OCI-LY1 (cell line): Measurements from ENCODE around the gene NUDT2.

ENCODE experiments used
- H2AFZ ChIP-seq: fragments of 200-600 bp; sonication (generic), shearing (Covaris generic); 2 replicates; pipeline ENCODE4 v1.6.0; 2014; ENCODE audit warnings: antibody characterized with exemption, mild to moderate bottlenecking, low read length
- H3F3A ChIP-seq: fragments of 200-600 bp; sonication (generic), shearing (Covaris generic); 2 replicates; pipeline ENCODE4 v1.6.0; 2014; ENCODE audit warnings: mild to moderate bottlenecking, antibody characterized with exemption, low read length, moderate library complexity; ENCODE audit not compliant: insufficient read depth
- H3K27ac ChIP-seq: fragments of 200-600 bp; sonication (generic); 2 replicates; pipeline ENCODE4 v1.5.1; 2014; ENCODE audit warnings: low read length, mixed run types, mild to moderate bottlenecking, low read depth; ENCODE audit not compliant: poor library complexity, severe bottlenecking
- H3K27me3 ChIP-seq: fragments of 200-600 bp; sonication (generic); 2 replicates; pipeline ENCODE4 v1.6.0; 2014; ENCODE audit warnings: antibody characterized with exemption, mild to moderate bottlenecking, low read length, moderate library complexity; ENCODE audit not compliant: insufficient read depth
- H3K36me3 ChIP-seq: fragments of 200-600 bp; sonication (generic); 2 replicates; pipeline ENCODE4 v1.6.1; 2014; ENCODE audit warnings: mild to moderate bottlenecking, antibody characterized with exemption, low read length, moderate library complexity, mixed read lengths; ENCODE audit not compliant: insufficient read depth
- H3K4me1 ChIP-seq: fragments of 200-600 bp; sonication (generic); 2 replicates; pipeline ENCODE4 v1.5.1; 2014; ENCODE audit warnings: mild to moderate bottlenecking, low read length, moderate library complexity; ENCODE audit not compliant: insufficient read depth, severe bottlenecking
- H3K4me2 ChIP-seq: fragments of 200-600 bp; sonication (generic), shearing (Covaris generic); 2 replicates; pipeline ENCODE4 v1.6.1; 2014; ENCODE audit warnings: low read length
- H3K4me3 ChIP-seq: fragments of 200-600 bp; sonication (generic); 2 replicates; pipeline ENCODE4 v1.5.1; 2014; ENCODE audit warnings: low read length, low read depth, mild to moderate bottlenecking, mixed read lengths; ENCODE audit not compliant: poor library complexity, severe bottlenecking
- H3K79me2 ChIP-seq: fragments of 200-600 bp; shearing (Covaris generic); 2 replicates; pipeline ENCODE4 v1.6.1; 2016; ENCODE audit warnings: mixed run types, low read length, mixed read lengths; ENCODE audit not compliant: insufficient read depth
- H3K9ac ChIP-seq: fragments of 200-600 bp; sonication (generic), shearing (Covaris generic); 2 replicates; pipeline ENCODE4 v1.6.1; 2014; ENCODE audit warnings: mild to moderate bottlenecking, low read length, mixed read lengths
- H3K9me2 ChIP-seq: fragments of 200-600 bp; sonication (generic), shearing (Covaris generic); 2 replicates; pipeline ENCODE4 v1.6.1; 2014; ENCODE audit warnings: low read depth, mild to moderate bottlenecking, low read length, mixed read lengths
- H3K9me3 ChIP-seq: fragments of 200-600 bp; shearing (Covaris generic); 2 replicates; pipeline ENCODE4 v1.6.1; 2014; ENCODE audit warnings: low read length, mixed read lengths
- H4K20me1 ChIP-seq: fragments of 200-600 bp; sonication (generic), shearing (Covaris generic); 2 replicates; pipeline ENCODE4 v1.6.0; 2016; ENCODE audit warnings: mild to moderate bottlenecking, low read length; ENCODE audit not compliant: insufficient read depth
- EZH2 ChIP-seq: fragments of 200-600 bp; sonication (generic), shearing (Covaris generic); IDR thresholded peaks from 2 replicates; pipeline ENCODE4 v1.8.0; 2017; ENCODE audit warnings: borderline replicate concordance, mixed run types, mild to moderate bottlenecking, antibody characterized with exemption, low read length, moderate library complexity, mixed read lengths
- TF ChIP-seq, protein P1 (sequence below): fragments of 200-600 bp; sonication (generic), shearing (Covaris generic); IDR thresholded peaks from 2 replicates; pipeline ENCODE4 v1.5.1; 2017; ENCODE audit warnings: mild to moderate bottlenecking, antibody characterized with exemption, low read length, moderate library complexity, mixed read lengths

Gene NUDT2

DNA sequence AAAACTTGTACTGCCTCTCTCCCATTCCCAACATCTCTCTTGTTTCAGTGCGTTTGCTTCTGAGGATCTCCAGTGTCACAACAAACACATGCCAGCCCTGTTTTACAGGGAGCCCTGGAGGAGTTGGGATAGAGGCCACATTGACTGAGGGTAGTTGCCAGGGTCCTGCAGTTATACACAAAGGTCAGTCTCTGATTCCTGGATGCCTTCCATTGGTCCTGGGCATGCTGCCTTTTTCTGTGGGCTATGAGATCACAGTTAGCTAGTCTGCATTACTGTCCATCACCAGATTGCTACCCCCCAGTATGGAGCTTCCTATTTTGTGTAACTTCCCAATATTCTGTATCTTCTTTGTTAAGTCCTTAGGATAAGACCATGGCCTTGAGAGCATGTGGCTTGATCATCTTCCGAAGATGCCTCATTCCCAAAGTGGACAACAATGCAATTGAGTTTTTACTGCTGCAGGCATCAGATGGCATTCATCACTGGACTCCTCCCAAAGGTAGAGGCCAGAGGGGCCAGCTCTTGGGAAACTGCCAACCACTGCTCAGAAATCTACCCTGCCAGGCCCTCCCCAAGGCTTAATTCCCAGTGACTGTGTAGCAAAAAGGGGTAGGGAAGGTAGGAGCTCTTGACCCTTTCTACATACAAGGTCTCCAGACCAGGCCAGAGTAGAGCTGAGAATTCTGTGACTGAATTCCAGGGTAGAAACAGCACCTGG lies 9.5 kb downstream of the NUDT2 start:
- Histone ChIP-seq H3K9me3 (no peaks in the 10 kb centered on the region), H3K4me1 (no peaks in the 10 kb centered on the region), H2AFZ (no peak overlapping the region), H3K36me3 (peaks cover 19% of the 10 kb centered on the region), H3K9ac (no peak overlapping the region), H4K20me1 (no peaks in the 10 kb centered on the region), H3K4me2 (no peak overlapping the region), H3K27me3 (no peaks in the 10 kb centered on the region), H3F3A (no peaks in the 10 kb centered on the region), H3K79me2 (no peaks in the 10 kb centered on the region), H3K27ac (no peak overlapping the region), H3K4me3 (no peak overlapping the region), H3K9me2 (no peaks in the 10 kb centered on the region)
- TF ChIP-seq EZH2, result no peak
- TF ChIP-seq, protein P1, sequence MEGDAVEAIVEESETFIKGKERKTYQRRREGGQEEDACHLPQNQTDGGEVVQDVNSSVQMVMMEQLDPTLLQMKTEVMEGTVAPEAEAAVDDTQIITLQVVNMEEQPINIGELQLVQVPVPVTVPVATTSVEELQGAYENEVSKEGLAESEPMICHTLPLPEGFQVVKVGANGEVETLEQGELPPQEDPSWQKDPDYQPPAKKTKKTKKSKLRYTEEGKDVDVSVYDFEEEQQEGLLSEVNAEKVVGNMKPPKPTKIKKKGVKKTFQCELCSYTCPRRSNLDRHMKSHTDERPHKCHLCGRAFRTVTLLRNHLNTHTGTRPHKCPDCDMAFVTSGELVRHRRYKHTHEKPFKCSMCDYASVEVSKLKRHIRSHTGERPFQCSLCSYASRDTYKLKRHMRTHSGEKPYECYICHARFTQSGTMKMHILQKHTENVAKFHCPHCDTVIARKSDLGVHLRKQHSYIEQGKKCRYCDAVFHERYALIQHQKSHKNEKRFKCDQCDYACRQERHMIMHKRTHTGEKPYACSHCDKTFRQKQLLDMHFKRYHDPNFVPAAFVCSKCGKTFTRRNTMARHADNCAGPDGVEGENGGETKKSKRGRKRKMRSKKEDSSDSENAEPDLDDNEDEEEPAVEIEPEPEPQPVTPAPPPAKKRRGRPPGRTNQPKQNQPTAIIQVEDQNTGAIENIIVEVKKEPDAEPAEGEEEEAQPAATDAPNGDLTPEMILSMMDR, result no peak

DNA sequence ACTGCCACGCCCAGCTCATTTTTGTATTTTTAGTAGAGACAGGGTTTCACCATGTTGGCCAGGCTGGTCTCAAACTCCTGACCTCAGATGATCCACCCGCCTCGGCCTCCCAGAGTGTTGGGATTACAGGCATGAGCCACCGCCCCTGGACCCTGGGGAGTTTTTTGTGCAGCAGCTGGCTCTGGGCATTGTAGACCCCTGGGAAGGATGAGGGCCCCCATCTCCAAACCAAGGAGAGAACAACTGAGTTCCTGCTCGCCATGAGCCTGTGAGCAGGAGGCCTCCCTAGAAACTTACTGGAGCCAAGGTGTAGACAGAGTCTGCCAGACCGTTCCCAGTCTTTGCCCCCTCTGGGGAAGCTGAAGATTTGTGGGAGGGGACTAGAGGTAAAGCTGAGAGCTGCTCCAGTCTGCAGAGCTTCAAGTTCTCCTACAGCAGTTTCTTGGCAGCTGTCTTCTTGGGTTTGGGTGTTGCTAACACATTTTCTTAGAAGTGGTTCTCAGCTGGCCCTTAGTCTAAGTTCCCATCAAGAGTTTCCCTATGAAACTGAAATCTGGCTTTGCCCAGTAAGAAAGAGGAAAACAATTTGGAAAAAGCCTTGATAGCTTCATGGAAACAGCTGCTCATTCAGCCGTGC lies 12.4 kb downstream of the NUDT2 start:
- peaks cover 19% of the 10 kb centered on the region for H3K36me3 ChIP-seq
- no peak overlapping the region for H3K4me3 ChIP-seq
- no peaks in the 10 kb centered on the region for H4K20me1 ChIP-seq
- H3K27me3 ChIP-seq, result no peaks in the 10 kb centered on the region
- no peaks in the 10 kb centered on the region for H3K9me2 ChIP-seq
- H3K9ac ChIP-seq, result no peak overlapping the region
- H3K9me3 ChIP-seq, result no peaks in the 10 kb centered on the region
- no peaks in the 10 kb centered on the region for H3K4me1 ChIP-seq
- H3K79me2 ChIP-seq, result no peaks in the 10 kb centered on the region
- H3K27ac ChIP-seq, result no peak overlapping the region
- H3K4me2 ChIP-seq, result no peak overlapping the region
- TF ChIP-seq, protein P1, result no peak
- no peak for TF ChIP-seq EZH2
- no peak overlapping the region for H2AFZ ChIP-seq
- no peaks in the 10 kb centered on the region for H3F3A ChIP-seq

DNA sequence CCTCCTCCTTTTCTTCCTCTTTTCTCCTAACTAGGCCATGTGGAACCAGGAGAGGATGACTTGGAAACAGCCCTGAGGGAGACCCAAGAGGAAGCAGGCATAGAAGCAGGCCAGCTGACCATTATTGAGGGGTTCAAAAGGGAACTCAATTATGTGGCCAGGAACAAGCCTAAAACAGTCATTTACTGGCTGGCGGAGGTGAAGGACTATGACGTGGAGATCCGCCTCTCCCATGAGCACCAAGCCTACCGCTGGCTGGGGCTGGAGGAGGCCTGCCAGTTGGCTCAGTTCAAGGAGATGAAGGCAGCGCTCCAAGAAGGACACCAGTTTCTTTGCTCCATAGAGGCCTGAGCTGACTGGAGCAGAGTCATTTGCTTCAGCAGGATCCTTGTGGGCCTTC lies 13.7 kb downstream of the NUDT2 start:
- Histone ChIP-seq H3K9me3 (no peaks in the 10 kb centered on the region), H3K9ac (no peak overlapping the region), H3K79me2 (no peaks in the 10 kb centered on the region), H3F3A (no peaks in the 10 kb centered on the region), H3K4me2 (no peak overlapping the region), H3K4me3 (no peak overlapping the region), H2AFZ (no peak overlapping the region), H3K9me2 (no peaks in the 10 kb centered on the region), H3K36me3 (peaks cover 19% of the 10 kb centered on the region), H3K4me1 (no peaks in the 10 kb centered on the region), H3K27me3 (no peaks in the 10 kb centered on the region), H4K20me1 (no peaks in the 10 kb centered on the region), H3K27ac (no peak overlapping the region)
- TF ChIP-seq, protein P1, result no peak
- no peak for TF ChIP-seq EZH2
